Activated CD8-positive, alpha-beta T cell treated with anti-CD3 and anti-CD28 coated beads for 36 hours (primary cell): Measurements from ENCODE around the gene CLSTN2. TPM values are rescaled to one million over a fixed set of nuclear protein-coding genes. Genes with fewer than 3 reads are reported as not detected.

Experiments
- ATAC-seq: fragments of 200-7000 bp; cut with Tn5 transposase; one replicate; pipeline ENCODE4 v1.10.0; 2021; ENCODE audit warnings: mild to moderate bottlenecking, moderate library complexity
- CTCF ChIA-PET: fragments of 350-600 bp; sonication (Branson Sonifier 250); formaldehyde crosslinking; loops from one replicate; lab custom pipeline; 2021; ENCODE audit warnings: antibody characterized with exemption; lab: Charles Lee
- POLR2A ChIA-PET: fragments of 350-600 bp; sonication (Branson Sonifier 250); formaldehyde crosslinking; loops from one replicate; lab custom pipeline; 2021; ENCODE audit warnings: antibody characterized with exemption; lab: Charles Lee
- DNase-seq: peaks from one replicate; pipeline ENCODE4 v3.0.0-alpha.2; 2020
- H3K27ac Mint-ChIP-seq: one replicate; pipeline ENCODE4 v1.8.0; 2021; ENCODE audit warnings: mild to moderate bottlenecking, mixed read lengths
- H3K27me3 Mint-ChIP-seq: one replicate; pipeline ENCODE4 v1.8.0; 2021; ENCODE audit warnings: mixed read lengths
- H3K36me3 Mint-ChIP-seq: one replicate; pipeline ENCODE4 v1.8.0; 2021; ENCODE audit warnings: low read depth, mixed read lengths
- H3K4me1 Mint-ChIP-seq: one replicate; pipeline ENCODE4 v1.8.0; 2021; ENCODE audit warnings: low read depth, mixed read lengths
- H3K4me3 Mint-ChIP-seq: one replicate; pipeline ENCODE4 v1.8.0; 2021; ENCODE audit warnings: mild to moderate bottlenecking, moderate library complexity, mixed read lengths
- H3K9me3 Mint-ChIP-seq: one replicate; pipeline ENCODE4 v1.8.0; 2021; ENCODE audit warnings: mixed read lengths
- intact Hi-C: fragments of 100-400 bp; cut with micrococcal nuclease; formaldehyde crosslinking; loops from one replicate; pipeline ENCODE4 v1.10.0; 2022
- total RNA-seq, 2 experiments: library from RNA; stranded (reverse); gene quantifications; one replicate each; pipeline ENCODE4 v1.2.3, GENCODE V29; 2021
- TF ChIP-seq, protein P1 (sequence below): fragments of 200-600 bp; IDR thresholded peaks from one replicate; pipeline ENCODE4 v1.8.0; 2022; ENCODE audit warnings: antibody characterized with exemption, mild to moderate bottlenecking

Gene CLSTN2
- total RNA-seq, 2 experiments from 2014 or later: not detected

- no peak for ATAC-seq
- Mint-ChIP-seq H3K4me3 (no peak overlapping the region), H3K36me3 (no peaks in the 10 kb centered on the region), H3K9me3 (no peaks in the 10 kb centered on the region), H3K27me3 (peaks cover 7% of the 10 kb centered on the region), H3K27ac (no peak overlapping the region), H3K4me1 (no peaks in the 10 kb centered on the region)
- CTCF ChIA-PET: no interaction called here
- TF ChIP-seq, protein P1, sequence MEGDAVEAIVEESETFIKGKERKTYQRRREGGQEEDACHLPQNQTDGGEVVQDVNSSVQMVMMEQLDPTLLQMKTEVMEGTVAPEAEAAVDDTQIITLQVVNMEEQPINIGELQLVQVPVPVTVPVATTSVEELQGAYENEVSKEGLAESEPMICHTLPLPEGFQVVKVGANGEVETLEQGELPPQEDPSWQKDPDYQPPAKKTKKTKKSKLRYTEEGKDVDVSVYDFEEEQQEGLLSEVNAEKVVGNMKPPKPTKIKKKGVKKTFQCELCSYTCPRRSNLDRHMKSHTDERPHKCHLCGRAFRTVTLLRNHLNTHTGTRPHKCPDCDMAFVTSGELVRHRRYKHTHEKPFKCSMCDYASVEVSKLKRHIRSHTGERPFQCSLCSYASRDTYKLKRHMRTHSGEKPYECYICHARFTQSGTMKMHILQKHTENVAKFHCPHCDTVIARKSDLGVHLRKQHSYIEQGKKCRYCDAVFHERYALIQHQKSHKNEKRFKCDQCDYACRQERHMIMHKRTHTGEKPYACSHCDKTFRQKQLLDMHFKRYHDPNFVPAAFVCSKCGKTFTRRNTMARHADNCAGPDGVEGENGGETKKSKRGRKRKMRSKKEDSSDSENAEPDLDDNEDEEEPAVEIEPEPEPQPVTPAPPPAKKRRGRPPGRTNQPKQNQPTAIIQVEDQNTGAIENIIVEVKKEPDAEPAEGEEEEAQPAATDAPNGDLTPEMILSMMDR: no peak
- intact Hi-C loops: no loop called here
- no peak for DNase-seq
- POLR2A ChIA-PET: no interaction called here
Measured at GRCh38 chr3:140113996-140114788, 179.2 kb downstream of the CLSTN2 start.

DNA sequence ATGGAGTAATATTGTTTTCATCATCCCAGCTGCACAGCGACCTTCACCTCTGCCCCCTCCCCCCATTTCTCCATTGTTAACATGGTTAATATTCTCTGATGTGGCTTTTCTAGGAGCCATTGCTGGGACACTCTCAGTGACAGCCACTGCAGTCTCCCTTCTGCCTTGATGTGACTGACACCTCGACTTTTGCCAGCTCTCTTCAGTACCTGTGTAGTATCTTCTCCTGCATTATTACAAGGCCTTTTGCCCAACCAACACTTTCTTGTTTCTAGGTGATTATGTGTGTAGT is 179.8 kb downstream of the CLSTN2 start:
- no peaks in the 10 kb centered on the region for H3K9me3 Mint-ChIP-seq
- no peak overlapping the region for H3K27ac Mint-ChIP-seq
- peaks cover 7% of the 10 kb centered on the region for H3K27me3 Mint-ChIP-seq
- DNase-seq (no peak), ATAC-seq (no peak)
- intact Hi-C loops: no loop called here
- no peaks in the 10 kb centered on the region for H3K4me1 Mint-ChIP-seq
- H3K4me3 Mint-ChIP-seq: no peak overlapping the region
- no peaks in the 10 kb centered on the region for H3K36me3 Mint-ChIP-seq
- TF ChIP-seq, protein P1: no peak
- POLR2A ChIA-PET: no interaction called here
- CTCF ChIA-PET: no interaction called here

GRCh38 chr3:140117096-140117526 is 182.1 kb downstream of the CLSTN2 start:
- no peaks in the 10 kb centered on the region for H3K4me1 Mint-ChIP-seq

DNA sequence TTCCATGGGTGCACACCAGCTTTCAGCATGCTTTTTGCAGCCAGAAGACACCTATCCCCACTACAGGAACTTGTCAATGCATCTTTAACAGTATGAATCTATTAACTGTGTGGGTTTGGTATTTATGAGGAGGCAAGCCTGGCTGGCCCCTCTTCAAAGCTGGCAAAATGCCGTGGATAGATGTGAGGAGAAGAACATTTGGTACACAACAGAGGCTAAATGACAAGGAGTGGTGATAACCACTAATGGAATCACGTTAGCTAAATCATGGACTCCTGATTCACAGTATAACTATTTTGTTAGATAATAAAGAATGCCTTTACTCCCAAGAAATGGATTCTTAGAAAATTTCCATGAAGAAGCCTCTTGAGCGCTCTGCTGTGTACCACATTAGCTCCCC is 187.2 kb downstream of the CLSTN2 start:
- intact Hi-C loops: no loop called here
- DNase-seq (no peak), ATAC-seq (no peak)
- no peaks in the 10 kb centered on the region for H3K9me3 Mint-ChIP-seq
- TF ChIP-seq, protein P1: no peak
- H3K4me3 Mint-ChIP-seq: no peak overlapping the region
- CTCF ChIA-PET: no interaction called here
- H3K4me1 Mint-ChIP-seq: no peaks in the 10 kb centered on the region
- POLR2A ChIA-PET: no interaction called here
- no peaks in the 10 kb centered on the region for H3K36me3 Mint-ChIP-seq
- H3K27me3 Mint-ChIP-seq: peaks cover 4% of the 10 kb centered on the region
- no peak overlapping the region for H3K27ac Mint-ChIP-seq

More at GRCh38 chr3:140117096-140117526, 182.1 kb downstream of the CLSTN2 start:
- Mint-ChIP-seq H3K27ac (no peak overlapping the region), H3K36me3 (no peaks in the 10 kb centered on the region), H3K9me3 (no peaks in the 10 kb centered on the region), H3K27me3 (peaks cover 4% of the 10 kb centered on the region), H3K4me3 (no peak overlapping the region)
- ChIA-PET CTCF (no interaction called here), POLR2A (no interaction called here)
- intact Hi-C loops: no loop called here
- no peak for ATAC-seq
- TF ChIP-seq, protein P1: no peak
- no peak for DNase-seq

DNA sequence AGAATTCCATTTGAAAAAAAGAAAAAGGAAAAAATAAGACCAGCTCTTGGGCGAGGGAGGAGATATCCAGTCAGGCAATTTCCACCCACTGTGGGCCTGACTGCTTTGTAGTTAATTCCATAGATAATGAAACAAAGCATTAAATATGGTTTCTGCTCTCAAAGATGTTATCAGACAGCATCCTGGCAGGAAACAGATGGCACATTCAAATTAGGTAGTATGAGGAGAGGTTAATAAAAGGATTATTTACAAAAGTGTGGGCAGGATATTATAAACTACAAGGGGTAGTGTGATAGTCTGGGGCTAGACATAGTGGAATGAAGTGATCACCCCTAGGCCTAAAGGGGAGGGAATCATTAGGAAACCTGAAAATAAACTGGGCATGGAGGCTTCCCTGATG is 193.2 kb downstream of the CLSTN2 start:
- intact Hi-C loops: no loop called here
- TF ChIP-seq, protein P1: no peak
- CTCF ChIA-PET: interaction anchor here (1.4 to 3.0 kb wide), 2 partner anchors 10 to 32 kb away, joined by 3 to 14 read pairs; no protein-coding TSS in a partner anchor
- no peaks in the 10 kb centered on the region for H3K4me1 Mint-ChIP-seq
- H3K36me3 Mint-ChIP-seq: no peaks in the 10 kb centered on the region
- ATAC-seq (no peak), DNase-seq (no peak)
- peaks cover 3% of the 10 kb centered on the region for H3K27me3 Mint-ChIP-seq
- no peak overlapping the region for H3K27ac Mint-ChIP-seq
- no peak overlapping the region for H3K4me3 Mint-ChIP-seq
- POLR2A ChIA-PET: no interaction called here
- H3K9me3 Mint-ChIP-seq: no peaks in the 10 kb centered on the region
